Gastrocnemius medialis (tissue), 4 donors: ENCODE data around the gene OR5H14. TPM values are rescaled to one million over a fixed set of nuclear protein-coding genes. Genes with fewer than 3 reads are reported as not detected.
"Not testable (repeated sequence)": the region's sequence is repeated elsewhere in the genome, so short reads cannot be mapped to it uniquely, and the experiment has no call there.

ENCODE experiments used
- ATAC-seq, 2 donors: fragments of 150-250 bp; one replicate each; pipeline ENCODE4 v1.9.1; 2016
- DNase-seq, 2 donors: peaks; one replicate each; pipeline ENCODE4 v3.0.0-alpha.2; 2019
- H3K27ac ChIP-seq, 4 donors: fragments of 200-600 bp; sonication (generic); 1 replicate in 1 of 4; 2 replicates in 3 of 4; pipeline ENCODE4 v1.5.1; 2016 to 2018; ENCODE audit warnings: mild to moderate bottlenecking in 2 of 4, moderate library complexity in 1 of 4
- H3K27me3 ChIP-seq, 3 donors: fragments of 200-600 bp; sonication (generic) in 2 of 3; 1 replicate in 1 of 3; 2 replicates in 2 of 3; pipeline versions ENCODE4 v1.5.1 to v1.6.0; 2016 to 2019; ENCODE audit warnings: mild to moderate bottlenecking in 1 of 3, moderate library complexity in 1 of 3
- H3K36me3 ChIP-seq, 2 donors: fragments of 200-600 bp; sonication (generic) in 1 of 2; one replicate each; pipeline ENCODE4 v1.5.1; 2017 to 2018
- H3K4me1 ChIP-seq, 2 donors: fragments of 200-600 bp; sonication (generic) in 1 of 2; one replicate each; pipeline ENCODE4 v1.5.1; 2016 to 2017; ENCODE audit warnings: mild to moderate bottlenecking in 2 of 2
- H3K4me3 ChIP-seq, 4 donors: fragments of 200-600 bp; sonication (generic) in 3 of 4; 1 replicate in 1 of 4; 2 replicates in 3 of 4; pipeline ENCODE4 v1.5.1; 2016 to 2019; ENCODE audit warnings: mild to moderate bottlenecking in 2 of 4
- H3K9me3 ChIP-seq, 3 donors: fragments of 200-600 bp; sonication (generic) in 2 of 3; 1 replicate in 1 of 3; 2 replicates in 2 of 3; pipeline ENCODE4 v1.5.1; 2016 to 2019
- CTCF ChIP-seq, 5 experiments: fragments of 450-650 bp in 3 of 5; fragments of 200-600 bp in 2 of 5; sonication (generic) in 2 of 5; IDR thresholded peaks in 4 of 5; conservative IDR thresholded peaks in 1 of 5; 1 replicate in 4 of 5; 2 replicates in 1 of 5; pipeline ENCODE4 v1.5.1; 2016 to 2019; ENCODE audit warnings: antibody characterized with exemption in 5 of 5, mild to moderate bottlenecking in 3 of 5, moderate library complexity in 3 of 5
- POLR2A ChIP-seq, 2 donors: fragments of 450-650 bp; IDR thresholded peaks; one replicate each; pipeline ENCODE4 v1.6.1; 2017; ENCODE audit warnings: antibody characterized with exemption in 2 of 2, mild to moderate bottlenecking in 2 of 2, moderate library complexity in 2 of 2
- in situ Hi-C, 4 donors: fragments of 200-750 bp; cut with MboI; loops; one replicate each; pipeline versions ENCODE4 v1.15.0 to v1.8.0; 2017; ENCODE audit warnings: low sequenced_read_pairs in 4 of 4
- intact Hi-C: fragments of 100-400 bp; cut with DNase I; formaldehyde crosslinking; loops from one replicate; pipeline ENCODE4 v1.15.1; 2023; ENCODE audit warnings: low total_unique reads
- total RNA-seq, 4 donors: library from RNA; depleted of rRNA; stranded (reverse); fragments of >200 nt; gene quantifications; one replicate each; pipeline versions ENCODE4 v1.1.0 to v1.2.3, GENCODE V29; 2016

Gene OR5H14
- total RNA-seq, 4 donors from 2014 or later = not detected

DNA sequence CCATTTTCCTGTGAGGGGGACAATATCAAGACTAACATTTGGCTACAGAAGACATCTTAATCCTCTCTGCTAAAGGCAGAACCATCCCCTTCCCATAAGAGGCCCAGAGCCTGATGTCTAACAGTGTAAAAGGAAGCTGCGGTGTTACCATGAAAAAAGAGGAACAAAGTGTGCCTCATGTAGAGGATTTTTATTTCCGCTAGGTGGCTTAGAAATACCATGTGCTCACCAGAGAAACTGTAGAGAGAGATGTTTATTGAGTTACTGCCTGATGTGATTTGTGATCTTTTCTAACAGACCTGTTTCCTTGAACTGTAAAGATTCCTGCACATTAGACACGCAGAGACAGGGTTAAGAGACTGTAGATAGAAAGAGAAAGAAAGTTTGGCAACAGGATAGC lies 41.3 kb downstream of the OR5H14 start:
- H3K36me3 ChIP-seq = no peaks in the 10 kb centered on the region
- ATAC-seq (no peak), DNase-seq (no peak)
- H3K27ac ChIP-seq = no peak overlapping the region
- TF ChIP-seq CTCF (IDR thresholded peaks at IDR 0.05 in 4 of 5, conservative IDR thresholded peaks at IDR 0.05 in 1 of 5) (no peak), POLR2A (IDR thresholded peaks at IDR 0.05) (no peak)
- no peaks in the 10 kb centered on the region for H3K4me1 ChIP-seq
- in situ Hi-C loops = no loop called here
- H3K9me3 ChIP-seq = no peaks in the 10 kb centered on the region
- H3K4me3 ChIP-seq = no peak overlapping the region
- intact Hi-C loops = no loop called here
- no peaks in the 10 kb centered on the region for H3K27me3 ChIP-seq

DNA sequence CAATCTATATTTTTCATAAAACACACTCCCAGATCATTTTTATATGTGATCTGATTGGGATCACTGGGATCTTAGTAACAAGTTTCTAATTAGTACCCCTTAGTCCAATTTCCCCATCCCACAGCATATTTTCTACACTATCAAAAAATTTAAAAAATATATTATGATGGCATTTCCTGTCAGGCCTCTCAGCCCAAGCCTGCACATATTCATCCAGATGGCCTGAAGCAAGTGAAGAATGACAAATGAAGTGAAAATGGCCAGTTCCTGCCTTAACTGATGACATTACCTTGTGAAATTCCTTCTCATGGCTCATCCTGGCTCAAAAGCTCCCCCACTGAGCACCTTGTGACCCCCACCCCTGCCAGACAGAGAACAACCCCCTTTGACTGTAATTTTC lies 43.6 kb downstream of the OR5H14 start:
- H3K4me1 ChIP-seq, H3K36me3 ChIP-seq, H3K4me3 ChIP-seq, DNase-seq, ATAC-seq, in situ Hi-C loops, H3K27me3 ChIP-seq, H3K27ac ChIP-seq, H3K9me3 ChIP-seq, intact Hi-C loops: not testable (repeated sequence)

- intact Hi-C loops, H3K4me3 ChIP-seq: not testable (repeated sequence)
These were observed 49.0 kb downstream of the OR5H14 start for GRCh38 chr3:98196293-98196692.

GRCh38 chr3:98199020-98199419 lies 51.7 kb downstream of the OR5H14 start:
- ATAC-seq (no peak), DNase-seq (no peak)
- TF ChIP-seq CTCF (IDR thresholded peaks at IDR 0.05 in 4 of 5, conservative IDR thresholded peaks at IDR 0.05 in 1 of 5) (no peak), POLR2A (IDR thresholded peaks at IDR 0.05) (no peak)
- H3K27me3 ChIP-seq = no peaks in the 10 kb centered on the region
- no peak overlapping the region for H3K4me3 ChIP-seq
- H3K27ac ChIP-seq = no peak overlapping the region
- in situ Hi-C loops (no loop called here), intact Hi-C loops (no loop called here)
- H3K4me1 ChIP-seq = no peaks in the 10 kb centered on the region
- no peaks in the 10 kb centered on the region for H3K36me3 ChIP-seq
- no peaks in the 10 kb centered on the region for H3K9me3 ChIP-seq

More at GRCh38 chr3:98196293-98196692, 49.0 kb downstream of the OR5H14 start:
- DNase-seq, ATAC-seq, H3K9me3 ChIP-seq, in situ Hi-C loops, H3K27ac ChIP-seq, H3K4me1 ChIP-seq, H3K36me3 ChIP-seq, H3K27me3 ChIP-seq: not testable (repeated sequence)

Other genes starting within 250 kb of the OR5H14 start
- 10 to 100 TPM; 27.4 to 57.3 (median 49.6) TPM for gene RIOX2, start 175.0 kb upstream of the OR5H14 start, total RNA-seq
- not detected for gene GABRR3, start 112.2 kb upstream of the OR5H14 start, total RNA-seq
- not detected for gene OR5AC2, start 60.3 kb upstream of the OR5H14 start, total RNA-seq
- not detected for gene OR5H1, start 16.8 kb upstream of the OR5H14 start, total RNA-seq
- gene OR5H15, start 19.2 kb downstream of the OR5H14 start, total RNA-seq = not detected
- gene OR5H6, start 116.8 kb downstream of the OR5H14 start, total RNA-seq = not detected
- not detected for gene OR5H2, start 135.0 kb downstream of the OR5H14 start, total RNA-seq
- gene OR5K4, start 206.4 kb downstream of the OR5H14 start, total RNA-seq = not detected
- not detected for gene OR5K3, start 243.2 kb downstream of the OR5H14 start, total RNA-seq